ENCODE measurements around the gene NUDCD3. TPM values are rescaled to one million over a fixed set of nuclear protein-coding genes. Genes with fewer than 3 reads are reported as not detected.

NUDCD3 gene
- total RNA-seq, 1 donor, result 54.3 TPM

DNA sequence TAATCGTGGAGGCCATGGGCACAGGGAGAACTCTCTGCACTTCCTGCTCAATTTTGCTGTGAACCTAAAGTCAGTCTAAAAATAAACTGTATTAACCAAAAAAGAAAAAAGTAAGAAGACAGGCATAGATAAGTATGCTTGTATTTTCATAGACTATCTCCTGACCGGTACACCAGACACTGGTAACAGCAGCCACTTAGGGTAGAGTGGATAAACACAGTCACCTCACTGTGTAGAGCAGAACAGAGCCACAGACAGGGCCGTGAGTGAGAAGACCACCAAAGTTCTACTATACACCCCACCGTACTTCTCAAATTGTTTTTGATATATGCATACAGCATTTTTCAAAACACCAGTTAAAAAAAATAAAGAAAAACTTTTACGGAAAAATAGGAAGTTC is 25.0 kb downstream of the NUDCD3 start:
- DNase-seq (ENCODE audit: insufficient read length, low spot score, missing footprints), result no peak
- Histone ChIP-seq H3K4me1 (ENCODE audit: insufficient read depth, low read length) (peaks cover 62% of the 10 kb centered on the region), H3K4me3 (ENCODE audit: insufficient read depth, low read length) (no peak overlapping the region), H3K27ac (ENCODE audit: low read depth, low read length) (peak overlapping the region; percentile 70), H3K27me3 (ENCODE audit: insufficient read depth, low read length) (no peaks in the 10 kb centered on the region), H3K4me2 (ENCODE audit: insufficient read depth, low read length) (no peak overlapping the region), H4K20me1 (ENCODE audit: insufficient read depth, low read length) (peaks cover 14% of the 10 kb centered on the region), H3K79me2 (ENCODE audit: insufficient read depth, low read length) (peaks cover 64% of the 10 kb centered on the region), H3K36me3 (ENCODE audit: insufficient read depth, low read length) (no peaks in the 10 kb centered on the region), H2AFZ (ENCODE audit: low read length) (no peak overlapping the region), H3K9me3 (ENCODE audit: low read depth, low read length) (no peaks in the 10 kb centered on the region)
- TF ChIP-seq CTCF (IDR thresholded peaks at IDR 0.05; ENCODE audit: extremely low read depth, low read depth, low read length), result no peak

DNA sequence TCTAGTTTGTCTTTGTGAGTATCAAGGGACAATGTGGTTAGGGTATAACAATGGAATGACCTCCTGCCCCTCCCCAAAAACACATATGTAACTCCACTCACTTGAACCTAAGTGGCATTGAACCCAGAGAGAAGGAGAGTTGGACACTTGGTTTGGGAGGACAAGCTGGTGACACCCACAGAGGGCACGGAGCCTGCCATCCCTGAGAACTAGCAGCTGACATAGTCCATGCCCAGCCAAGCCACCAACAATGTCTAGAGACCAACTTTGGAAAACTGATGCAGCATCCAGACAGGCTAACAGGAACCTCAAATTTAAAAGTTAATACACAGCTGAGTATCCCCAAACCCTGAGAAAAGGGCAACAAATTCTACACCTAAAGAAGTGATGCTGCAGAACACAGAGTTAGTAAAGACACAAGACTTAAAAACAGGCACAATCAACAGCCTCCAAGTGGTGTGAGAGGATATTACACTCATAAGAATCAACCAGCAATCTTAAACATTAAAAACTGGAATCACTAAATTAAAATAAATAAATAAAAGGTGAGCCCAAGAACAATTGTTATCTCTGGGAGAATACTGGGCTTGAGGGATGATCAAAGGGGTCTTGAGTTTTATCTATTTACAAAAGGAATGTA is 27.2 kb downstream of the NUDCD3 start:
- no peak for DNase-seq (ENCODE audit: insufficient read length, low spot score, missing footprints)
- Histone ChIP-seq H3K4me2 (ENCODE audit: insufficient read depth, low read length) (no peak overlapping the region), H3K27me3 (ENCODE audit: insufficient read depth, low read length) (no peaks in the 10 kb centered on the region), H2AFZ (ENCODE audit: low read length) (no peak overlapping the region), H3K27ac (ENCODE audit: low read depth, low read length) (no peak overlapping the region), H3K4me3 (ENCODE audit: insufficient read depth, low read length) (no peak overlapping the region), H3K79me2 (ENCODE audit: insufficient read depth, low read length) (peaks cover 66% of the 10 kb centered on the region), H3K9me3 (ENCODE audit: low read depth, low read length) (no peaks in the 10 kb centered on the region), H3K36me3 (ENCODE audit: insufficient read depth, low read length) (no peaks in the 10 kb centered on the region), H3K4me1 (ENCODE audit: insufficient read depth, low read length) (peaks cover 42% of the 10 kb centered on the region), H4K20me1 (ENCODE audit: insufficient read depth, low read length) (peaks cover 5% of the 10 kb centered on the region)
- peak; percentile 48 for TF ChIP-seq CTCF (IDR thresholded peaks at IDR 0.05; ENCODE audit: extremely low read depth, low read depth, low read length)

DNA sequence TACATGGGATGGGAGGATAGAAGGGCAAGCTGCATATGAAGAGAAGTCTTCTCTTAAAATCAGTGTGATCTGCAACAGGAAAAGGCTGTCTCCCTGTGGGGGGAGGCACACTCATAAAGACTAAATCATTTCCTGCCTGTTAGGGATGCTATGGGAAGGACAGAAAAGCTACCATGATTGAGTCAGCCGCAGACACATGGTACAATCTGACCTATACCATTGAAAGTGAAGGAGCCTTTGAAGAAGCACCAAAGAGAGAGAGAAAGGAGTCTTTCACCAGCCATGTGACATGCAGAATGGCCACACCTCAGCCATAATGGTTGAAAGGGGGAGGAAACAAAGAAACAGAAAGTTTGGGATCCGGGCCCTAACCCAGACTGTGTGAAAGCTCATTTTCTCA is 29.1 kb downstream of the NUDCD3 start:
- Histone ChIP-seq H3K79me2 (ENCODE audit: insufficient read depth, low read length) (peaks cover 77% of the 10 kb centered on the region), H3K27me3 (ENCODE audit: insufficient read depth, low read length) (no peaks in the 10 kb centered on the region), H3K27ac (ENCODE audit: low read depth, low read length) (peak overlapping the region; percentile 6), H3K36me3 (ENCODE audit: insufficient read depth, low read length) (no peaks in the 10 kb centered on the region), H3K9me3 (ENCODE audit: low read depth, low read length) (no peaks in the 10 kb centered on the region), H3K4me2 (ENCODE audit: insufficient read depth, low read length) (peak overlapping the region; percentile 8), H2AFZ (ENCODE audit: low read length) (no peak overlapping the region), H3K4me3 (ENCODE audit: insufficient read depth, low read length) (no peak overlapping the region), H3K4me1 (ENCODE audit: insufficient read depth, low read length) (peaks cover 30% of the 10 kb centered on the region), H4K20me1 (ENCODE audit: insufficient read depth, low read length) (peaks cover 8% of the 10 kb centered on the region)
- TF ChIP-seq CTCF (IDR thresholded peaks at IDR 0.05; ENCODE audit: extremely low read depth, low read depth, low read length), result no peak
- DNase-seq (ENCODE audit: insufficient read length, low spot score, missing footprints), result no peak

- Histone ChIP-seq H3K79me2 (ENCODE audit: insufficient read depth, low read length) (peaks cover 84% of the 10 kb centered on the region), H3K36me3 (ENCODE audit: insufficient read depth, low read length) (no peaks in the 10 kb centered on the region), H3K4me3 (ENCODE audit: insufficient read depth, low read length) (no peak overlapping the region), H3K9me3 (ENCODE audit: low read depth, low read length) (no peaks in the 10 kb centered on the region), H2AFZ (ENCODE audit: low read length) (no peak overlapping the region), H3K27me3 (ENCODE audit: insufficient read depth, low read length) (no peaks in the 10 kb centered on the region), H3K4me1 (ENCODE audit: insufficient read depth, low read length) (peaks cover 20% of the 10 kb centered on the region), H3K4me2 (ENCODE audit: insufficient read depth, low read length) (no peak overlapping the region), H3K27ac (ENCODE audit: low read depth, low read length) (no peak overlapping the region), H4K20me1 (ENCODE audit: insufficient read depth, low read length) (peaks cover 10% of the 10 kb centered on the region)
- no peak for DNase-seq (ENCODE audit: insufficient read length, low spot score, missing footprints)
- TF ChIP-seq CTCF (IDR thresholded peaks at IDR 0.05; ENCODE audit: extremely low read depth, low read depth, low read length), result no peak
Measured at GRCh38 chr7:44460325-44460724, 30.1 kb downstream of the NUDCD3 start.
